Naive B cell (primary cell): ENCODE results near the gene ASCL2. TPM values are rescaled to one million over a fixed set of nuclear protein-coding genes. Genes with fewer than 3 reads are reported as not detected.

Experiments used
- ATAC-seq, 2 donors: fragments of 150-1000 bp; cut with Tn5 transposase; 2 replicates each; pipeline ENCODE4 v1.10.0; 2021; ENCODE audit warnings: low read depth in 2 of 2, mild to moderate bottlenecking in 2 of 2, moderate library complexity in 2 of 2
- DNase-seq: peaks from one replicate; pipeline ENCODE4 v3.0.0; 2022
- H3K27ac Mint-ChIP-seq, 6 donors: one replicate each; pipeline ENCODE4 v1.8.0; 2020 to 2022; ENCODE audit warnings: mild to moderate bottlenecking in 6 of 6, mixed read lengths in 6 of 6, moderate library complexity in 5 of 6, inconsistent platforms in 2 of 6
- H3K27me3 Mint-ChIP-seq, 3 donors: one replicate each; pipeline ENCODE4 v1.8.0; 2021 to 2022; ENCODE audit warnings: mixed read lengths in 3 of 3, mild to moderate bottlenecking in 1 of 3
- H3K36me3 Mint-ChIP-seq, 2 donors: one replicate each; pipeline ENCODE4 v1.8.0; 2020 to 2022; ENCODE audit warnings: mixed read lengths in 2 of 2, inconsistent platforms in 1 of 2, mild to moderate bottlenecking in 1 of 2
- H3K4me1 Mint-ChIP-seq, 3 donors: one replicate each; pipeline ENCODE4 v1.8.0; 2020 to 2022; ENCODE audit warnings: mixed read lengths in 3 of 3, inconsistent platforms in 1 of 3, mild to moderate bottlenecking in 1 of 3, moderate library complexity in 1 of 3
- H3K4me3 Mint-ChIP-seq, 8 donors: one replicate each; pipeline ENCODE4 v1.8.0; 2020 to 2022; ENCODE audit warnings: mild to moderate bottlenecking in 8 of 8, mixed read lengths in 8 of 8, moderate library complexity in 8 of 8, inconsistent platforms in 2 of 8
- H3K9me3 Mint-ChIP-seq, 7 donors: one replicate each; pipeline ENCODE4 v1.8.0; 2020 to 2022; ENCODE audit warnings: mixed read lengths in 7 of 7, mild to moderate bottlenecking in 5 of 7, inconsistent platforms in 2 of 7, moderate library complexity in 1 of 7
- polyA plus RNA-seq, 6 donors: library from polyadenylated mRNA; unstranded; fragments of 300-500 nt; fragmentation: Illumina TruSeq; gene quantifications; one replicate each; pipeline ENCODE4 v1.2.3, GENCODE V29; 2021; ENCODE audit warnings: low read depth in 6 of 6

The ASCL2 gene
- polyA plus RNA-seq, 6 donors from 2014 or later = 0.35 to 1.7 (median 0.60) TPM; not detected in 1

DNA sequence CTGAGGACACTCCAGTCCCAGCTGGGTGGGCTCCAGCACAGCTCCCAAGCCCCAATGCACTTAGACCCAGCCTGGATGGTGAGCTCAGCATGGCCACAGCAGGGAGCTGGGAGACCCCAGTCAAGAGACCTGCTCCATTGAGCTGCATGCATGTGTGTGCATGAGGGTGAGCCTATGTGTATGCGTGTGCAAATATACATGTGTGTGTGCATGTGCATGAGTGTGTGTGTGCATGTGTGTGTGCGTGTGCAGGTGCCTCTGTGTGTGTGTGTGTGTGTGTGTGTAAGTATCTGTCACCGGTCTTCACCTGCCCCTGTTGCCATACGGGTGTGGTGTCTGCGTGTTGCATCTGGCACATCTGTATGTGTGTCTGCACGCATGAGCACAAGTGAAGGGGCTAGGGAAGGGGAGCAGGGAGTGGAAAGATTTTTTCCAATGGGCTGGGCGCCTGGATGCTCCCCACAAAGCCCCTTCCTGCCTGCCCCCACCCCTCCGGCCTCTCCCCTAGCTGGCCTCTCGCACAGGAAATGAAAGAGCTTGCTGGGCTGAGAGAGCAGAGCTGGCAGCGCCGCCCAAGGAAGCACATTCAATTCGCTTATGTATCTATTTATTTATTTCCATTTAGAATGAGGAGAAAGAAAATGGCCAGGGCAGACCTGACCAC, 35.5 kb upstream of the ASCL2 start:
- ATAC-seq = peak in 1 of 2 donors; percentile 3
- DNase-seq = no peak
- Mint-ChIP-seq H3K4me1 (peaks cover 20 to 43% (median 25%) of the 10 kb centered on the region in 3 donors), H3K36me3 (no peaks in the 10 kb centered on the region), H3K4me3 (peak overlapping the region in 5 of 8 donors; percentile 28 to 85 (median 56)), H3K27me3 (no peaks in the 10 kb centered on the region), H3K9me3 (no peaks in the 10 kb centered on the region), H3K27ac (peak overlapping the region in 4 of 6 donors; percentile 44 to 86 (median 65))

- peak overlapping the region in 2 of 8 donors; percentile 39 to 85 for H3K4me3 Mint-ChIP-seq
- DNase-seq (peak; percentile 78), ATAC-seq (peak; percentile 50 to 68)
- H3K4me1 Mint-ChIP-seq = peaks cover 25 to 49% (median 30%) of the 10 kb centered on the region in 3 donors
- H3K27me3 Mint-ChIP-seq = no peaks in the 10 kb centered on the region
- H3K9me3 Mint-ChIP-seq = no peaks in the 10 kb centered on the region
- no peaks in the 10 kb centered on the region for H3K36me3 Mint-ChIP-seq
- H3K27ac Mint-ChIP-seq = peak overlapping the region in 2 of 6 donors; percentile 34 to 90
These were observed 34.9 kb upstream of the ASCL2 start for GRCh38 chr11:2305140-2305778.

DNA sequence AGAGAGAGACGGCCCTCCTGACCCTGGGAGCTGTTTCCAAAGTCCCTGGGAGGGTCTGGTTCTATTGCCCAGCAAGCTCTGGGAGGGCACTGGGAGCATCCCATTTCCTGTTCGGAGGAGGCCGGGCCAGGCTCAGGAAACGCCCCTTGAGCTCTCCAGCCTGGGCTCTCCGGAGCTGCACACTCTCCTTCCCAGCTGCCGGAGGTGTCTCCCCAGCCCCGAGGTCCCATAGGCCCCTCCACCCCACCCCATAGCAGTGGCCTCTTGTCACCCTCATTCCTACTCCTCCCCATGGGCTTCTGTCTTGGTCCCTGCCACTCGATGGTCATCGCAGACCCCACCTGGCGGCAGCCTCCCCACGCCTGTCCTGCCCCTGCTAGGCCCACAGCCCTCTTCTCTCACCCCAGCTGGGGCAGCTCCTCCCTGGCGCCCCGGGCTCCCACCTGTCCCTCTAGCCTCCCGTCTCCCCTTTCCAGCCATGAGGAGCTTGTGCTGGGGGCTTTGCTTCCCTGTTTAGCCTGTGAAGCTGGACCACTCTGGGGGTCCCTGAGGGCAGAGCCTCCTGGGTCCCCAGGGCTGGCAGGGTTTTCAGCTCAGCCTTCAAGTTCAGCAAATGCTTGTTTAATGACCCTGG, 34.2 kb upstream of the ASCL2 start:
- Mint-ChIP-seq H3K27me3 (no peaks in the 10 kb centered on the region), H3K4me3 (peak overlapping the region in 2 of 8 donors; percentile 24 to 85), H3K9me3 (no peaks in the 10 kb centered on the region), H3K27ac (peak overlapping the region in 3 of 6 donors; percentile 10 to 90 (median 34)), H3K36me3 (no peaks in the 10 kb centered on the region), H3K4me1 (peaks cover 28 to 53% (median 32%) of the 10 kb centered on the region in 3 donors)
- DNase-seq (no peak), ATAC-seq (no peak)

- H3K27ac Mint-ChIP-seq = peak overlapping the region in 2 of 6 donors; percentile 41 to 76
- DNase-seq (no peak), ATAC-seq (no peak)
- no peaks in the 10 kb centered on the region for H3K27me3 Mint-ChIP-seq
- no peaks in the 10 kb centered on the region for H3K36me3 Mint-ChIP-seq
- H3K4me3 Mint-ChIP-seq = peak overlapping the region; percentile 1 to 97 (median 90)
- peaks cover 32 to 58% (median 38%) of the 10 kb centered on the region in 3 donors for H3K4me1 Mint-ChIP-seq
- no peaks in the 10 kb centered on the region for H3K9me3 Mint-ChIP-seq
These were observed 33.5 kb upstream of the ASCL2 start for GRCh38 chr11:2303627-2304505.

DNA sequence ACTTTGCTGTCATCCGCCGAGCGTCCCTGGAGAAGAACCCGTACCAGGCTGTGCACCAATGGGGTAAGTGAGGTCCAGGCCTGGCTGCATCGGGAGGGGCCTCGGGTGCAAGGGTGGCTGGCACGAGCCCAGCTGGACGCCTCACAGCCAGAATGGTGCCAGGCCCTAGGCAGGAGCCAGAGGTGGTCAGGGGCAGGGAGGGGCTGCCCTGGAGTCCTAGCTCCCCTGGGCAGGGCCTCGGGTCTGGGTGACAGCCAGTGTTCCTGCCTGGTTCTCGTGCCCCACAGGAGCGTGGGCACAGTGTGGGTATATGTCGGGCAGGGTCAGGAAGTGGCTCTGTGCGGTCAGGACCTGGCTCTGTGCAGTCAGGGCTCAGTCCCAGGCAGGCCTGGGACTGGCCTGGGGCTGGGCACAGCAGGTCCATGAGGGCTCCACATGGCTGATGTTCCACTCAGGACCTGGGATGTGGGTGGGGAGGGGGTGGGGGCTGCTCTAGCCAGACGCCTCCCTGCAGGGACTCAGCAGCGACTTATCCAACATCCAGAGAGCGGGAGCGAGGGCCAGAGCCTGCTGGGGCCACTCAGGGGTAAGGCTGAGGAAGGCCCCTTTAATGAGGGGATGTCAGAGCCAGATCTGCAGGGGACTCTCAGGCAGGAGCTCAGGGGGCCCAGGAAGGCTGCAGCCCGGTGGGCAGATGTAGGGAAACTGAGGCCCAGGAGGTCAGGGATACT, 32.7 kb upstream of the ASCL2 start:
- H3K36me3 Mint-ChIP-seq = no peaks in the 10 kb centered on the region
- H3K27me3 Mint-ChIP-seq = no peaks in the 10 kb centered on the region
- peak overlapping the region; percentile 87 to 97 (median 95) for H3K4me3 Mint-ChIP-seq
- peaks cover 32 to 58% (median 39%) of the 10 kb centered on the region in 3 donors for H3K4me1 Mint-ChIP-seq
- no peaks in the 10 kb centered on the region for H3K9me3 Mint-ChIP-seq
- ATAC-seq = no peak
- DNase-seq = no peak
- H3K27ac Mint-ChIP-seq = peak overlapping the region in 3 of 6 donors; percentile 33 to 97 (median 88)

GRCh38 chr11:2302306-2302895, 32.0 kb upstream of the ASCL2 start:
- Mint-ChIP-seq H3K27me3 (no peaks in the 10 kb centered on the region), H3K36me3 (no peaks in the 10 kb centered on the region), H3K9me3 (no peaks in the 10 kb centered on the region), H3K4me1 (peaks cover 34 to 58% (median 45%) of the 10 kb centered on the region in 3 donors), H3K27ac (peak overlapping the region in 4 of 6 donors; percentile 33 to 97 (median 65)), H3K4me3 (peak overlapping the region; percentile 87 to 97 (median 95))
- peak; percentile 29 to 42 for ATAC-seq
- DNase-seq = peak; percentile 28

GRCh38 chr11:2301631-2302305, 31.4 kb upstream of the ASCL2 start, which contains the start of the genes C11orf21 and TSPAN32:
C11orf21 (minus strand) TSS chr11:2301918; CDS start chr11:2301808, 110 bp downstream.
TSPAN32 (plus strand) TSS chr11:2302013; CDS start chr11:2302150, 137 bp downstream.
- no peaks in the 10 kb centered on the region for H3K9me3 Mint-ChIP-seq
- peak; percentile 64 to 67 for ATAC-seq

DNA sequence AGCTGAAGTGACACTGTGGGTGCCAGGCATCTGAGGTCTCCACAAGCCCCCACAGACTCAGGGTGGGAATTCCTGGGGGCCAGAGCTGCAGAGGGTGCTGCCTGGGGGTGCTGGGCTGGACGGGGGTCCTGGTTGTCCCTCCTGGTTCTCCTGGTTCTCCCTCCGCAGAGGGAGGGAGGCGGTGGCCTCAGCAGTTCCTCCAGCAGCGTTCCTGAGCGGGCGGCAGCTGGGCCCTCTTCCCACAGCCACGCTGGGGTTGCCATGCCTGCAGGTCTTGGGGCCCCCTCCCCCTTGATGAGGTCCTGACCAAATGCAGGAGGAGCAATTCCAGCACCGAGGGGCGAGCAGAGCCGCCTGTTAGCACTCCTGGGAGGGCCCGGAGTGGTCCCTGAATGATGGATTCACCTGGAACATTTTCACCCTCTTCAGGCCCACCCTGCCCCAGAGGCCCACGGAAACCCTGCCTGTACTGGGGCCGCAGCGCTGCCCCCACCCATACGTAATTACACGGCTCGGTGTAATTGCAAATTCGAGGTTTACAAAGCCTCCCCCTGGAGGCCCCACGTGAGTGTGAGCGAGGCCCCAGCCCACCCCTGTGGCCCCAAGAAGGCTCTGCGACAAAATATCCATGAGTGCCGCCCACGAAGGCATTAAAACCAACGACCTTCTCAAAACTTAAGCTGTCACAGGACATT, 30.7 kb upstream of the ASCL2 start:
- no peaks in the 10 kb centered on the region for H3K9me3 Mint-ChIP-seq
- DNase-seq (peak; percentile 40), ATAC-seq (peak; percentile 28 to 34)
- no peaks in the 10 kb centered on the region for H3K27me3 Mint-ChIP-seq
- H3K27ac Mint-ChIP-seq = peak overlapping the region; percentile 41 to 97 (median 89)
- H3K4me3 Mint-ChIP-seq = peak overlapping the region; percentile 87 to 97 (median 95)
- H3K4me1 Mint-ChIP-seq = peaks cover 32 to 52% (median 41%) of the 10 kb centered on the region in 3 donors
- H3K36me3 Mint-ChIP-seq = no peaks in the 10 kb centered on the region

More at GRCh38 chr11:2301631-2302305, 31.4 kb upstream of the ASCL2 start, which contains the start of the genes C11orf21 and TSPAN32:
- H3K4me3 Mint-ChIP-seq = peak within 1 kb of the TSS; percentile 87 to 97 (median 95)
- DNase-seq = peak; percentile 63
- H3K36me3 Mint-ChIP-seq = no peaks in the 10 kb centered on the region
- peaks cover 36 to 58% (median 46%) of the 10 kb centered on the region in 3 donors for H3K4me1 Mint-ChIP-seq
- H3K27me3 Mint-ChIP-seq = no peaks in the 10 kb centered on the region
- peak within 1 kb of the TSS; percentile 87 to 97 (median 90) for H3K27ac Mint-ChIP-seq

DNA sequence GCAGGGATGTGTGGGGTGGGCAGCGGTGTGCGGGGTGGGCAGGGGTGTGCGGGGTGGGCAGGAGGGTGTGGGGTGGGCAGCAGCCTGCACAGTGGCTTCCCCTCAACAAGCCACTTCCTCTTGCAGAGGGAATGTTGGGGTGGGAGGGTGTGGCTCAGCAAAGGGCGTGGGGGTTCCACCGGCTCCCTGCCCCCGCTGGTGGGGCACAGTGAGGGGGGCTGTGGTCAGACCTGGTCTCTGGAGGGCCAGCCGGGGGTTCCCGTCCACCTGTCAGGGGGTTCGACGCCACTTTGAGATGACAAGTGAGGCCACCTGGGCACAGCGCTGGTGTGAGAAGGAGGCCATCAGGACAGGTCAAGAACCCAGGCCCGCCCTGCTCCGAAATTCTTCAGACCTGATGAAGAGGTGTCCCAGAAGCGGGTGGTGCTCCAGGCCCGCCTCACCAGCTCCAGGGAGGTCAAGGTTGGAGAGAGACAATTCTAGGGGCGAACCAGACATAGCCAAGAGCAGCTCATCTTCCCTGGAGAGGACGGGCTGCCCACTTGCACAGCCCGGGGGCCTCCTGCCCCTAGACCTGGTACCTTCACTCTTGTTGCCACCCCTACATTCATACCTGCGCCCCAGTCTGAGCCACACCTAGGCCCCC, 30.0 kb upstream of the ASCL2 start:
- H3K4me1 Mint-ChIP-seq = peaks cover 28 to 46% (median 38%) of the 10 kb centered on the region in 3 donors
- peak overlapping the region; percentile 18 to 97 (median 88) for H3K27ac Mint-ChIP-seq
- H3K27me3 Mint-ChIP-seq = no peaks in the 10 kb centered on the region
- DNase-seq = peak; percentile 55
- no peaks in the 10 kb centered on the region for H3K36me3 Mint-ChIP-seq
- H3K4me3 Mint-ChIP-seq = peak overlapping the region; percentile 87 to 97 (median 95)
- peak; percentile 31 to 32 for ATAC-seq
- H3K9me3 Mint-ChIP-seq = no peaks in the 10 kb centered on the region

DNA sequence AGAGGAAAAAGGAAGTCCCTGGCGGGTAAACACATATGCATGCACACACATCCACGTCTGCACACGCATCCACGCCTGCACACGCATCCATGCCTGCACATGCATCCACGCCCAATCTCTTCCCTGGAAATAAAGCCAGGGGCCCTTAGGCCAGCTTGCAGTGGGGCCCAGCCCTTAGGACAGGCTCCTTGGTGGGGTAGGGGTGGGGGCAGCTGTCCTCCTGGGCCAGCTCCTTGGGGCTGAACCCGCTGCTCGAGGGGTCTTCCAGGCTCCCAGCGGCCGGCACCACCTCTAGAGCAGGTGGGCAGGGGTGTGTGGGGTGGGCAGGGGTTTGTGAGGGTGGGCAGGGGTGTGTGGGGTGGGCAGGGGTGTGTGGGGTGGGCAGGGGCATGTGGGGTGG, 29.4 kb upstream of the ASCL2 start:
- H3K4me3 Mint-ChIP-seq = peak overlapping the region in 7 of 8 donors; percentile 69 to 96 (median 77)
- no peaks in the 10 kb centered on the region for H3K27me3 Mint-ChIP-seq
- H3K36me3 Mint-ChIP-seq = no peaks in the 10 kb centered on the region
- H3K4me1 Mint-ChIP-seq = peaks cover 28 to 39% (median 37%) of the 10 kb centered on the region in 3 donors
- H3K9me3 Mint-ChIP-seq = no peaks in the 10 kb centered on the region
- DNase-seq (no peak), ATAC-seq (no peak)
- peak overlapping the region in 4 of 6 donors; percentile 53 to 83 (median 70) for H3K27ac Mint-ChIP-seq
